ENCODE measurements around the gene ELP1. TPM values are rescaled to one million over a fixed set of nuclear protein-coding genes. Genes with fewer than 3 reads are reported as not detected.

The ELP1 gene
- total and polyA plus RNA-seq, 2 experiments from 2014 or later, result 34.8 to 68.6 TPM

DNA sequence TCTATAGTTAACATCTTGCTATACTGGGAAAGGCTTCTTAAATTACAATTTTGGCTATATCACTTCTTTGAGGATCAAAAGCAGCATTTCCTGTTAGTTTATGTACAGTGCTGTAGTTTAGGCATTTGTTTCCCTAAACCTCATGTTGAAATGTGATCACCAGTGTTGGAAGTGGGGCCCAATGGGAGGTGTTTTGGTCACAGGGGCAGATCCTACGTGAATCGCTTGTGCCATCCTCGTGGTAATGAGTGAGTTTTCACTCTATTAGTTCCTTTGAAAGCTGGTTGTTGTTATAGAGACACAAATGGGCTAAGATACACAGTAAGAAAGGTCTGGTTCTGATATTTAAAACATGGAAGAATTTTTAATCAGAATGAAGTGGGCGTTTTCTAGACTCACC, 66.1 kb downstream of the ELP1 start:
- Histone ChIP-seq H3K27me3 (no peaks in the 10 kb centered on the region), H3K4me1 (ENCODE audit: insufficient read depth) (peaks cover 23% of the 10 kb centered on the region), H3K9me2 (replicated peaks; ENCODE audit: insufficient read depth) (no peaks in the 10 kb centered on the region), H3K4me3 (no peak overlapping the region), H4K20me1 (ENCODE audit: insufficient read depth, poor library complexity, severe bottlenecking) (no peaks in the 10 kb centered on the region), H2AFZ (no peak overlapping the region), H3K27ac (peak overlapping the region; percentile 80), H3K9me3 (ENCODE audit: low read depth) (no peaks in the 10 kb centered on the region), H3K4me2 (no peak overlapping the region), H3K36me3 (replicated peaks; ENCODE audit: insufficient read depth, low read depth) (peaks cover 7% of the 10 kb centered on the region), H3K79me2 (no peaks in the 10 kb centered on the region)
- DNase-seq (ENCODE audit: low spot score), result no peak
- 94% methylated on average over 4 of the region's 4 CpGs for WGBS (ENCODE audit: low lambda C conversion rate, missing lambda C conversion rate)
- no peak for TF ChIP-seq EZH2 (IDR thresholded peaks at IDR 0.05; ENCODE audit: borderline replicate concordance)
- TF ChIP-seq EZH2phosphoT487 (IDR thresholded peaks at IDR 0.05; ENCODE audit: low read depth, severe bottlenecking, unreplicated experiment), result no peak
- TF ChIP-seq, protein P1, sequence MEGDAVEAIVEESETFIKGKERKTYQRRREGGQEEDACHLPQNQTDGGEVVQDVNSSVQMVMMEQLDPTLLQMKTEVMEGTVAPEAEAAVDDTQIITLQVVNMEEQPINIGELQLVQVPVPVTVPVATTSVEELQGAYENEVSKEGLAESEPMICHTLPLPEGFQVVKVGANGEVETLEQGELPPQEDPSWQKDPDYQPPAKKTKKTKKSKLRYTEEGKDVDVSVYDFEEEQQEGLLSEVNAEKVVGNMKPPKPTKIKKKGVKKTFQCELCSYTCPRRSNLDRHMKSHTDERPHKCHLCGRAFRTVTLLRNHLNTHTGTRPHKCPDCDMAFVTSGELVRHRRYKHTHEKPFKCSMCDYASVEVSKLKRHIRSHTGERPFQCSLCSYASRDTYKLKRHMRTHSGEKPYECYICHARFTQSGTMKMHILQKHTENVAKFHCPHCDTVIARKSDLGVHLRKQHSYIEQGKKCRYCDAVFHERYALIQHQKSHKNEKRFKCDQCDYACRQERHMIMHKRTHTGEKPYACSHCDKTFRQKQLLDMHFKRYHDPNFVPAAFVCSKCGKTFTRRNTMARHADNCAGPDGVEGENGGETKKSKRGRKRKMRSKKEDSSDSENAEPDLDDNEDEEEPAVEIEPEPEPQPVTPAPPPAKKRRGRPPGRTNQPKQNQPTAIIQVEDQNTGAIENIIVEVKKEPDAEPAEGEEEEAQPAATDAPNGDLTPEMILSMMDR (IDR thresholded peaks at IDR 0.05; ENCODE audit: poor library complexity), result no peak

DNA sequence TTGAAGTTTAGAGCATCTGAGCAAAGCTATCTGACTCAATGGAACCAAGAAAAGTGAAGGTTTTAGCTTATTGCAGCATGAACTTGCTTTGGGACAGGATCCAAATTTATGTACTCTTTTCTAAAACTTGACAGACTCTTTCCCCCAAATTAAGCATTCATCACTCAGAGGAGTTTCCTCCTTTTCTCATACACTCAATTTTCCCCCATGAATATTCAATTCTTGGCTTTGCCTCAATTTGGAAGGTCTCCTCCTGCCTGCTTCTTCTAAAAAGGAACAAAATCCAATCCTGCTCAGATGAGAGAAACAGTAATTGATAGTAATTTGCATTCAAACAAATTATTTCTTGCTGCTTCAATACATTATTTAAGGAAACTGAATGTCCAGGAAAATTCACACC, 66.8 kb downstream of the ELP1 start:
- H4K20me1 ChIP-seq (ENCODE audit: insufficient read depth, poor library complexity, severe bottlenecking), result no peaks in the 10 kb centered on the region
- H3K9me3 ChIP-seq (ENCODE audit: low read depth), result no peaks in the 10 kb centered on the region
- peaks cover 23% of the 10 kb centered on the region for H3K4me1 ChIP-seq (ENCODE audit: insufficient read depth)
- no peak overlapping the region for H3K27ac ChIP-seq
- no peak overlapping the region for H3K4me2 ChIP-seq
- H3K27me3 ChIP-seq, result no peaks in the 10 kb centered on the region
- H3K9me2 ChIP-seq (replicated peaks; ENCODE audit: insufficient read depth), result no peaks in the 10 kb centered on the region
- DNase-seq (ENCODE audit: low spot score), result no peak
- TF ChIP-seq, protein P1 (IDR thresholded peaks at IDR 0.05; ENCODE audit: poor library complexity), result no peak
- TF ChIP-seq EZH2 (IDR thresholded peaks at IDR 0.05; ENCODE audit: borderline replicate concordance) (no peak), EZH2phosphoT487 (IDR thresholded peaks at IDR 0.05; ENCODE audit: low read depth, severe bottlenecking, unreplicated experiment) (no peak)
- no peak overlapping the region for H2AFZ ChIP-seq
- H3K4me3 ChIP-seq, result no peak overlapping the region
- H3K36me3 ChIP-seq (replicated peaks; ENCODE audit: insufficient read depth, low read depth), result peaks cover 7% of the 10 kb centered on the region
- no peaks in the 10 kb centered on the region for H3K79me2 ChIP-seq

DNA sequence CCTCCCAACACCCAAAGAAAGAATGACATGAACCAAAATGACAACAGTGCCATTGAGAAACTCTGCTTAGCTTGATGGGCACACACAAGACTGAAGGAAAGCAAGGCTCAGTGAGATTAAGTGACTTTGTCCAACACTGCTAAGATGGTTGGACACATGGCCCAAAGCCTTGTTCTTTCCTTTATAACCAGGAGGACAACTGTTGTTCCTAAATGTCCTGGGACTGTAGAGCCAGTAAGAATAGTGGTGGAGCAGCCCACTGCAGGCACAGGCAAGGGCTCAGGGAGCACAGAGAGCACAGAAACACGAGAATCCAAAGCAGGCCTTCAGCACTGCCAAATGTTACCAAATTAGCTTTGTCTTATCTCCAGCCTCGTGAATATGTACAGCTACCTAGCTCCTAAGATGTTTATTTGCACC, 67.9 kb downstream of the ELP1 start:
- Histone ChIP-seq H3K9me2 (replicated peaks; ENCODE audit: insufficient read depth) (no peaks in the 10 kb centered on the region), H3K79me2 (no peaks in the 10 kb centered on the region), H3K36me3 (replicated peaks; ENCODE audit: insufficient read depth, low read depth) (no peaks in the 10 kb centered on the region), H3K27me3 (no peaks in the 10 kb centered on the region), H3K4me1 (ENCODE audit: insufficient read depth) (peaks cover 23% of the 10 kb centered on the region), H3K4me2 (no peak overlapping the region), H3K4me3 (no peak overlapping the region), H3K27ac (no peak overlapping the region), H2AFZ (no peak overlapping the region), H4K20me1 (ENCODE audit: insufficient read depth, poor library complexity, severe bottlenecking) (no peaks in the 10 kb centered on the region), H3K9me3 (ENCODE audit: low read depth) (no peaks in the 10 kb centered on the region)
- DNase-seq (ENCODE audit: low spot score), result no peak
- TF ChIP-seq, protein P1 (IDR thresholded peaks at IDR 0.05; ENCODE audit: poor library complexity), result no peak
- TF ChIP-seq EZH2phosphoT487 (IDR thresholded peaks at IDR 0.05; ENCODE audit: low read depth, severe bottlenecking, unreplicated experiment), result no peak
- TF ChIP-seq EZH2 (IDR thresholded peaks at IDR 0.05; ENCODE audit: borderline replicate concordance), result no peak
- WGBS (ENCODE audit: low lambda C conversion rate, missing lambda C conversion rate), result 90% methylated on average over 2 of the region's 2 CpGs

DNA sequence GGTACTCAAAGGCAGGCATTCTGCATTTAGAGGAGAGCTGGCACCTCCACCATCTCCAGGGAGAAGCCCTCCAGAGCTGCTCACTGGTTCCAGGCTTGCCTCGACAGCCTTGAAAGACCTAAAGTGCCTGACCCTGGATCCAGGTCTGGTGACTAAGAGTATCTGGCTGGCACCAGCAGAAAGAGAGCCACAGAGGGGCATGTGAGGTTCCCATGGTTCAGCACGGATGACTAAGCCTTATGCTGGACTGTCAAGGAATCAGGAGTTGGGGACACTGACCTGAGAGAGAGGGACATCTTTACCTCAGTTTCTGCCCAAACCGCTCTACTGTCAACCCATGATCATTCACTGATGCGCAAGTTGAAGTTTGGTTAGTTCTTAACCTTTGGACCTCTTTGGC, 68.9 kb downstream of the ELP1 start:
- Histone ChIP-seq H3K36me3 (replicated peaks; ENCODE audit: insufficient read depth, low read depth) (no peaks in the 10 kb centered on the region), H3K79me2 (no peaks in the 10 kb centered on the region), H3K4me1 (ENCODE audit: insufficient read depth) (peaks cover 22% of the 10 kb centered on the region), H3K4me2 (no peak overlapping the region), H3K27ac (no peak overlapping the region), H3K9me2 (replicated peaks; ENCODE audit: insufficient read depth) (no peaks in the 10 kb centered on the region), H3K9me3 (ENCODE audit: low read depth) (no peaks in the 10 kb centered on the region), H3K27me3 (no peaks in the 10 kb centered on the region), H2AFZ (no peak overlapping the region), H3K4me3 (no peak overlapping the region), H4K20me1 (ENCODE audit: insufficient read depth, poor library complexity, severe bottlenecking) (no peaks in the 10 kb centered on the region)
- 95% methylated on average over 4 of the region's 4 CpGs for WGBS (ENCODE audit: low lambda C conversion rate, missing lambda C conversion rate)
- DNase-seq (ENCODE audit: low spot score), result no peak
- TF ChIP-seq, protein P1 (IDR thresholded peaks at IDR 0.05; ENCODE audit: poor library complexity), result no peak
- TF ChIP-seq EZH2 (IDR thresholded peaks at IDR 0.05; ENCODE audit: borderline replicate concordance), result no peak
- TF ChIP-seq EZH2phosphoT487 (IDR thresholded peaks at IDR 0.05; ENCODE audit: low read depth, severe bottlenecking, unreplicated experiment), result no peak

Data from hepatocyte (in vitro differentiated cells).